Activated T-cell treated with anti-CD3 and anti-CD28 coated beads for 24 hours (primary cell): ENCODE results near the gene BICRAL.
"Not testable (repeated sequence)": the region's sequence is repeated elsewhere in the genome, so short reads cannot be mapped to it uniquely, and the experiment has no call there.

Experiments
- DNase-seq: peaks from one replicate; pipeline ENCODE4 v3.0.0-alpha.2; 2020; ENCODE audit warnings: low read depth

Gene BICRAL

GRCh38 chr6:42894041-42894828 lies 112.4 kb downstream of the BICRAL start:
- not testable (repeated sequence) for DNase-seq

DNA sequence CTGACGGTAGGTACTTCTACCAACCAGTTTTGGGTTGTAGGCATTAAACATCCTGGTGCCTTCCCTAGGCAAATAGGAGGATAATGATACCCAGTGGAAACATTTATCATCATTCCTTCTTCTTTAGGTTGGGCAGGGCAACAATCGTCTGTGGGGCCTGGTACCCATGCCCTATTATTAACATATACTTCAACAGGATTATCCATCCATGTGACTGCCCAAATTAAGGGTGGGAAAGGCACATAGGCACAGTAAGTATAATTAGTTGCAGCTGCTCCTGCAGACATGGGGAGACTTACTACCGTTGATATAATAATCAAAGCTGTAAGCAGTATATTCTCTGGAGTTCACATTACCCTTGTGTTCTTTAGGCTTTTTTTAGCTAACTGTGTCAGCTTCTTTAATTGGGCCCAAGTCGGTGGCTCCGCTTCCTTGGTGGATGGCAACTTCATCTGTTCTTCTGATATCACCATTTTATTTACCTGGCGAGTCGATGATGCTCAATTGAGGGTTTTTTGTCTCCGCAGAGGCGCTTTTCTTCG lies 114.4 kb downstream of the BICRAL start:
- no peak for DNase-seq

DNA sequence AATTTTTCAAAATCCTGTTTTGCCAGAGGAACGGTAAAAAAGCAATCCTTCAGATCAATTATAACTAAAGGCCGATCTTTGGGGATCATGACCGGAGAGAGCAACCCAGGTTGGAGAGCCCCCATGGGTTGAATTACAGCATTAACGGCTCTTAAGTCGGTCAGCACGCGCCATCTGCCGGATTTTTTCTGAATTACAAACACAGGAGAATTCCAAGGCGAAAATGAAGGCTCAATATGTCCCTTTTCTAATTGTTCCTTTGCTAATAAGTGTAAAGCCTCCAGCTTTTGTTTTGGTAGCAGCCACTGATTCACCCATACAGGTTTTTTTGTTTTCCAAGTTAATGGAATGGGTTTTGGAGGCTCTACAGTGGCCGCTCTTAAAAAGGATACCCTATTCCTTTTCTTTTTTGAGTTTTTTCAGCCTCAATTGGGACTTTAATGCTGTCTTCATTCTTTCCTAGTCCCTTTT lies 117.1 kb downstream of the BICRAL start:
- peak; percentile 65 for DNase-seq

DNA sequence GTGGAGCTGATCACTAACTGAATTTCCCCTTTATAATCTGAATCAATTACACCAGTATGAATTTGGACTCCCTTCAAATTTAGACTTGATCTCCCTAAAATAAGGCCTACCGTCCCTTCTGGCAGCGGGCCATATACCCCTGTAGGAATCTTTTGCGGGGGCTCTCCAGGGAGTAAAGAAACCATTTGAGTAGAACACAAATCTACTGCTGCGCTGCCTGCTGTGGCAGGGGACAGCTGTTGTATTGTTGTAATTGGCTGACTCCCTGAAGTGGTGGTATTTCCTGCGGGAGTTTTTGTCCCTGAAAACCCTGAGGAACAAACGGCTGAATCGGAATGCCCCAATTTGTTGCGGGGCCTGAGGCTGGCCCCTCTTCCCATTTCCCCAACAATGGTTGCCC lies 118.0 kb downstream of the BICRAL start:
- DNase-seq: no peak

DNA sequence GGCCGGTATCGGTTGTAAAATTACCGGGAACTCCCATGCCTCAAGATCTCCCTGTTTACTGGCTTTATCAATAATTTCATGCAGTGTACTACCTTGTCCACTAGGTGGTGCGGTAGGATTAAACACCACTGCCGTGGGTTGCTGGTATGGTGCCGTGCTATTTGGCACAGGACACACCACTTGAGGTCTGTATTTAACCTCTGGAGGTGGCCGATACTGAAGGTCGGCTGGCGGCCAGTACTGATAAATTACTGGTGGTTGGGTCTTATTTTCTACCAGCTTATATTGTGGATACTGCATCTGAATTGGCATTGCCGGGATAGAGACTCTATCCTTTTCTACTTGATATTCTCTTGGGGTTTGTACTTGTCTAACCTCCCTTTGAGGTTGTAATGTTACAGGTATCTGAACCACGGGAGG lies 119.7 kb downstream of the BICRAL start:
- DNase-seq: peak; percentile 68

DNA sequence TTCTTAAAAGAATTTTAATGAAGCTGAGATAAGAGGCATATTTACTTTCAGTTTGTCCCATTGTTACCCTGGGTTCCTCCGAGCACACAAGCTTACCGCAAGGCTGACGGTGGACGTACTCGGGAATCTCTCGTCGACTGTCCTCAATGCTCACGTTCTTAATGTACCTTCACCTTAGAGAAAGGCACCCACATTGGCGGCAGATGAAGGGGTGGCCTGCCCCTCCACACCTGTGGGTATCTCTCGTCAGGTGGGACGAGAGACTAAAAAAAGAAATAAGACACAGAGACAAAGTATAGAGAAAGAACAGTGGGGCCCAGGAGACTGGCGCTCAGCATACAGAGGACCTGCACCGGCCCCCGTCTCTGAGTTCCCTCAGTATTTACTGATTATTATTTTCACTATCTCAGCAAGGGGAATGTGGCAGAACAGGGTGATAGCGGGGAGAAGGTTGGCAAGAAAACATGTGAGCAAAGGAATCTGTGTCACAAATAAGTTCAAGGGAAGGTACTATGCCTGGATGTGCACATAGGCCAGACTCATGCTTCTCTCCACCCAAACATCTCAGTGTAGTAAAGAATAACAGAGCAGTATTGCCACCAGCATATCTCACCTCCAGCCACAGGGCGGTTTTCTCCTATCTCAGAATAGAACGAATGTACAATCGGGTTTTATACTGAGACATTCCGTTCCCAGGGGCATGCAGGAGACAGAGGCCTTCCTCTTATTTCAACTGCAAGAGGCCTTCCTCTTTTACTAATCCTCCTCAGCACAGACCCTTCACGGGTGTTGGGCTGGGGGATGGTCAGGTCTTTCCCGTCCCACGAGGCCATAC lies 120.8 kb downstream of the BICRAL start:
- DNase-seq: not testable (repeated sequence)

- DNase-seq: no peak
Observed at GRCh38 chr6:42904467-42904866, 122.6 kb downstream of the BICRAL start.

- no peak for DNase-seq
Observed at GRCh38 chr6:42907336-42907735, 125.5 kb downstream of the BICRAL start.

GRCh38 chr6:42909835-42910234 lies 128.0 kb downstream of the BICRAL start:
- no peak for DNase-seq

DNA sequence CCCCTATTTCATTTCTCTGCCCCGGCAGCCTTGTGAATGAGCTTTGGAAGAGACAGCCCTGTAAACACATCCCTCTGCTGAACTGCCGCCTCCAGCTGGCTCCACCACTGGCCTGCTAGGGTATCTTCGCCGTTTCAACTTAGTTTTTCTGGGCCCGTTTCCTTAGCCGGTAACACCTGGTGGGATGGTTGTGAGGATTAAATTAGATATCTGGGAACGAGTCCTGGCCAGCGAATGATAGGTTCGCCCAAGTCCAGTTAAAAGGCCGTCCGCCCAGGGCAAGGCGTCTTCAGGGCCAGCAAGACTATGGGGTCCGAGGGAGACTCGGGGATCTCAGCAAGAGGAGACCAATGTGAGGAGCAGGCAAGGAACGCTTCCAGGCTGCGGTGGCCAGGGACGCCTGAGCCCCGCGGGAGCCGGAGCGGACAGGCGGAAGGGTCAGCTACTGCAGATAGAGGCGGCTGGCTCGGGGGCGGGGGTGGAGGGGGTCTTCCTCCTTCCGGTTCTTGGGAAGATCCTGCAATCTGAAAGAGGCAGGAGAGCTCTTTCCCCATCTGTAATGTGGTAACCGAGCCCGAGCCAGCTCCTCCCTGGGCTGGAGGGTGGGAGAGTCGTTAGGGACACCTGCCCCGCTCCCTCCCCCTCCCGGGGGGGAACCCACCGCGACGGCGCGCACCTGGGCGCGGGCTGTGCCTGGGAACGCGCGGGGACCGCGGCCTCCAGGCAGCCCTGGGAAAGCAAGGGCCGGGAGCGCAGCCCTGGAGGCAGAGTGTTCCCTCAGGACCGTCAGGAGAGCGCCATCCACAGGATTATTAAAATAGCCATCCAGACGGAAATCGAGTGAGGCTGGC lies 129.5 kb downstream of the BICRAL start:
- DNase-seq: no peak

- DNase-seq: no peak
Observed at GRCh38 chr6:42914546-42914945, 132.7 kb downstream of the BICRAL start.

- no peak for DNase-seq
Observed at GRCh38 chr6:42915732-42916131, 133.9 kb downstream of the BICRAL start, which contains the start of gene PTCRA. Gene PTCRA (plus strand): TSS chr6:42916053. CDS start chr6:42916070, 17 bp downstream.

GRCh38 chr6:42916288-42916687 lies 134.4 kb downstream of the BICRAL start:
- no peak for DNase-seq
